RWPE1 (cell line): ENCODE results near the gene ATAD3A.

Source experiments
- CTCF ChIA-PET: fragments of 350-600 bp; sonication (Branson Sonifier 250); formaldehyde crosslinking; extraction: SDS; loops from one replicate; lab custom pipeline; 2021; lab: Yijun Ruan, JAX
- POLR2A ChIA-PET: fragments of 400-600 bp; formaldehyde crosslinking; extraction: SDS; loops from one replicate; lab custom pipeline; 2020; ENCODE audit warnings: antibody characterized with exemption; ENCODE audit not compliant: low non-redundant PET; lab: Yijun Ruan, JAX
- DNase-seq: peaks from one replicate; pipeline ENCODE4 v3.0.0; 2012; ENCODE audit warnings: low spot score
- H3K27ac ChIP-seq: fragments of 450-650 bp; 2 replicates; pipeline ENCODE4 v1.5.1; 2017
- TF ChIP-seq, protein P1 (sequence below): fragments of 450-650 bp; conservative IDR thresholded peaks from 2 replicates; pipeline ENCODE4 v1.5.1; 2017; ENCODE audit warnings: low read depth, mild to moderate bottlenecking

Gene ATAD3A

DNA sequence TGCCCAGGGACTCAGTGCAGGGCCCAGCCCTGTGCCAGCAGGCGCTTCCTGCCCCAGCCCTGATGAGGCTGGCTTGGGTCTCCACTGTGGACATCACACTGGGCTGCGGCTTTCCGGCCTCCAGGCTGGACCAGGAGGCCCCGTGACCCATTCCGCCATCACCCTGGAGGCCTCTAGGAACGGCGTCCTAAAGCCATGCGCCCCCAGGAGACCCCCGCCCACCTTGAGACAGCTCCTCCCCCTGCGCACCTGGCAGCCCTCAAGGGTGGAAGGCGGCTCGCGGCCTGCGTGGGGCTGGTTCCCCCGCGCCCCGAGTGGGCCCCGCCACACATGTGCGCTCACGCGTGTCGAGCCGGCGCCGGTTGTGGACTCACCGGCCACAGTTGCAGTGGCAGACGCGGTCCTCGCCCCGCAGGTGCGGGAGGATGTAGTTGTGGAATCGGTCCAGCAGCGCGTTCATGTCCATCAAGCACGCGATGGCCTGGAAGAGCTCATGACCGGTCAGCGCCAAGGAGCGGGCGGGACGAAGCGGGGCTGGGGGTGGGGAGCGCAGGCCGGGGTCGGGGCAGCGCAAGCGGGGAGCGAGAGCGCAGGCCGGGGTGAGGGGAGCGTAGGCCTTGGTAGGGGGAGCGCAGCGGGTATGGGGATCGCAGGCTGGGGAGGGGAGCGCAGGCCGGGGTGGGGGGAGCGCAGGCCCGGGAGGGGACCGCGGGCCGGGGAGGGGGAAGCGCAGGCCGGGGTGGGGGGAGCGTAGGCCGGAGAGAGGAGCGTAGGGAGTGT, 27.5 kb downstream of the ATAD3A start:
- no peak overlapping the region; the same call in 1 of the 2 replicates for H3K27ac ChIP-seq
- POLR2A ChIA-PET, result no interaction called here

DNA sequence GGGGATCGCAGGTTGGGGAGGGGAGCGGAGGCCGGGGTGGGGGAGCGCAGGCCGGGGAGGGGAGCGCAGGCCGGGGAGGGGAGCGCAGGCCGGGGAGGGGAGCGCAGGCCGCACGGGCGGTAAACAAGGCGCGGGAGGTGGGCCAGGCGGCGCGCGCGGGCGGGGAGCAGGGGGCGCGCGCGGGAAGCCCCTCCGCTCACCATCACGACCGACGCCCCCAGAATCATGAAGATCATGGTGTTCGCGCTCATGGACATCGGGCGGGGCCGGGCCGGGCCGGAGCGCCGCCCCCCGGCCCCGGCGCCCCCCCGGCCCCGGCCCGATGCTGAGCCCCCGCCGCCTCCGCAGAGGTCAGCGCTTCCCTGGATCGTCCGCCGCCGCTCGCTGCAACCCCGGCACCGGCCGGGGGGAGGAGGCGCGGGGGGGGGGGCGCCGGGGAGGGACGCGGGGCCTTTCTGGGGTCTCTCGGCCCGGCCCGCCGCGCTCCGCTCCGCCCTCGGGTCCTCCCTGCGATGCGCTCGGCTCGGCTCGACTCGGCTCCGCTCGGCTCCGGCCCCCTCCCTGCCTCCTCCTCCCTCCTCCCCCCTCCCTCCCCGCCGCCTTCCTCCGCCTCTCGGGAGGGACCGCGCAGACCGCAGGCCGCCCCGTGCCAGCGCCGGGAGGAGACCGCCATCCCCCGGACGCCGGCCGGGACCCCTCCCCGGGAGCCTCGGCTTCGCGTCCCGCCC, 28.3 kb downstream of the ATAD3A start, which contains the start of gene TMEM240:
Gene TMEM240, minus strand, starts transcription at position 535 of the 728 bp plus-strand sequence. Its CDS starts 278 bp downstream, at position 257.
- CTCF ChIA-PET, result no interaction called here
- TF ChIP-seq, protein P1, sequence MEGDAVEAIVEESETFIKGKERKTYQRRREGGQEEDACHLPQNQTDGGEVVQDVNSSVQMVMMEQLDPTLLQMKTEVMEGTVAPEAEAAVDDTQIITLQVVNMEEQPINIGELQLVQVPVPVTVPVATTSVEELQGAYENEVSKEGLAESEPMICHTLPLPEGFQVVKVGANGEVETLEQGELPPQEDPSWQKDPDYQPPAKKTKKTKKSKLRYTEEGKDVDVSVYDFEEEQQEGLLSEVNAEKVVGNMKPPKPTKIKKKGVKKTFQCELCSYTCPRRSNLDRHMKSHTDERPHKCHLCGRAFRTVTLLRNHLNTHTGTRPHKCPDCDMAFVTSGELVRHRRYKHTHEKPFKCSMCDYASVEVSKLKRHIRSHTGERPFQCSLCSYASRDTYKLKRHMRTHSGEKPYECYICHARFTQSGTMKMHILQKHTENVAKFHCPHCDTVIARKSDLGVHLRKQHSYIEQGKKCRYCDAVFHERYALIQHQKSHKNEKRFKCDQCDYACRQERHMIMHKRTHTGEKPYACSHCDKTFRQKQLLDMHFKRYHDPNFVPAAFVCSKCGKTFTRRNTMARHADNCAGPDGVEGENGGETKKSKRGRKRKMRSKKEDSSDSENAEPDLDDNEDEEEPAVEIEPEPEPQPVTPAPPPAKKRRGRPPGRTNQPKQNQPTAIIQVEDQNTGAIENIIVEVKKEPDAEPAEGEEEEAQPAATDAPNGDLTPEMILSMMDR, result no peak
- DNase-seq, result no peak
- H3K27ac ChIP-seq, result peak within 1 kb of the TSS; percentile 38
- POLR2A ChIA-PET, result no interaction called here

More for the DNA sequence above, 27.5 kb downstream of the ATAD3A start:
- DNase-seq, result no peak
- TF ChIP-seq, protein P1, result no peak
- CTCF ChIA-PET, result no interaction called here

DNA sequence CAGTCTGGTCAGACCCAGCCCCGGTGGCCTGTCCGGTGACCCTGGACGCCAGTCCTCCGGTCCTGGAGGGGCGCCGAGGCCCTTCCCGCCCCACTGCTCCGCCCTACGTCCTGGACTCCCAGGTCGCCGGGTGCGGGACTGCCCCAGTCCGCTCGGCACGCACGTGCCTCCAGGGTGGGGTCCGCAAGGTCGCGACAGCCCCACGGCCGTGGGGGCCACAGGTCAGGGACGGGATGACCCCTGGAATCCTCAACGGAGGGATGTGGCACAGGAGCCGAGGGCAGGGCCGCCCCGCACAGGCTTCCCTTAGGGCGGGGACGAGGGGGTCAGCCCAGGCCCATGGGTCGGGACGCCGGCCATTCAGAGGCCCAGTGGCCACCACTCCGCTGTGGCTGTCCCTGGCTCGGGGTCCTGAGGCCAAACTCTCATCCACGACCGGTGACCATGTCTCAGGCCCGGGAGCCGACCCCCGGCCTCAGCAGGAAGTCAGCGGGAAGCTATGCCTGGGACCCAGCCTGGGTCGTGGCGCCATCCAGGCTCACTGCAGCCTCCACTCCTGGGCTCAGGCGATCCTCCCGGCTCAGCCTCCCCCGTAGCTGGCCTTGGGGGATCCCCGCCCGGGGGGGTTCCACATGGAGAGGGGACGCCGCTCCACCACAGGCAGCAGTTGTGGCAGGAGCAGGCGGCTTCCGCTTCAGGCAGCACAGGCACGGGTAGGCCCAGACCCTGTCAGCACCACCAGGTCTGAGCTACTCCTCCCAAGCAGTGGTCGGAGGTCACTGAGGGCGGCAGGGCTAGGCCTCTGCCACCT, 29.1 kb downstream of the ATAD3A start:
- TF ChIP-seq, protein P1, result no peak
- DNase-seq, result no peak
- ChIA-PET POLR2A (no interaction called here), CTCF (interaction anchor here (1.7 kb wide), 1 partner anchor 36 kb away, joined by 6 read pairs; no protein-coding TSS in a partner anchor)
- peak overlapping the region; percentile 38 for H3K27ac ChIP-seq

DNA sequence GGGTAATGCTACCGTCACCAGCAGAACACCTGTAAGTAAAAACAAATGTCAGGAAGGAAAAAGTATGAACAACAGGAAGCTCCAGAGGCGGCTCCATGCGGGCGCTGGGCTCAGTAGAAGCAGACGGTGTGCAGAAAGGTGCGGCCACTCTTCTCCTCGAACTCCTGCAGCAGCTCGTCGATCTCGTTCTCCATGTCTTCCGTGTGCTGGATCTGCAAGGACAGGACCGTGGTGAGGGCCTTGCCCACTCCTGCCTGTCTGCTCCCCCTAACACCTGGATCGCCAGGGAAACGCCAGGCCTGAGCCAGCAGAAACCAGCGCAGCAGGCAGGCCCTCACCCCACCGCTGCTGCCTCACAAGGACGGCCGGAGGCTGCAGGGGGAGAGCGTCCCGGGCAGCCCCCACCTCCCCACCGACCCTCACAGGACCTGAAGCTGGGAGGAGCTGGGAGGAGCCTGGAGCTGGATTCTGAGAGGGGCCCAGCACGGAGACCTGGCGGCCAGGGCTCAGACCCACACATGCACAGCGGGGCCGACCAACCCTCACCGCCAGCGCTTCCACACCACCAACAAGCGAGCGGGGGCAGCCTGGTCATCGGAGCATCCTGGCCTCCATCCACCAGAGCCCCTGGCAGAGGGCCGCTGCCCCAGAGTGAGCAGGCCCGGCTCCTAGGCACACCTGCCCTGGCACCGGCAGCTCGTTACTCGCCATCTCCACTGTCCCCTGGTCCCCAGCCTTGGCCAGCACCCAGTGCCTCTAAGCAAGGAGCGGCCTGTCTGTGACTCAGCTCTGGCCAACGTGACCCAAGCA, 30.2 kb downstream of the ATAD3A start:
- H3K27ac ChIP-seq, result peak overlapping the region; percentile 38
- TF ChIP-seq, protein P1, result no peak
- ChIA-PET CTCF (interaction anchor here (0.7 to 1.7 kb wide), 2 partner anchors 37 to 171 kb away, joined by 3 to 6 read pairs; no protein-coding TSS in a partner anchor), POLR2A (no interaction called here)
- no peak for DNase-seq

DNA sequence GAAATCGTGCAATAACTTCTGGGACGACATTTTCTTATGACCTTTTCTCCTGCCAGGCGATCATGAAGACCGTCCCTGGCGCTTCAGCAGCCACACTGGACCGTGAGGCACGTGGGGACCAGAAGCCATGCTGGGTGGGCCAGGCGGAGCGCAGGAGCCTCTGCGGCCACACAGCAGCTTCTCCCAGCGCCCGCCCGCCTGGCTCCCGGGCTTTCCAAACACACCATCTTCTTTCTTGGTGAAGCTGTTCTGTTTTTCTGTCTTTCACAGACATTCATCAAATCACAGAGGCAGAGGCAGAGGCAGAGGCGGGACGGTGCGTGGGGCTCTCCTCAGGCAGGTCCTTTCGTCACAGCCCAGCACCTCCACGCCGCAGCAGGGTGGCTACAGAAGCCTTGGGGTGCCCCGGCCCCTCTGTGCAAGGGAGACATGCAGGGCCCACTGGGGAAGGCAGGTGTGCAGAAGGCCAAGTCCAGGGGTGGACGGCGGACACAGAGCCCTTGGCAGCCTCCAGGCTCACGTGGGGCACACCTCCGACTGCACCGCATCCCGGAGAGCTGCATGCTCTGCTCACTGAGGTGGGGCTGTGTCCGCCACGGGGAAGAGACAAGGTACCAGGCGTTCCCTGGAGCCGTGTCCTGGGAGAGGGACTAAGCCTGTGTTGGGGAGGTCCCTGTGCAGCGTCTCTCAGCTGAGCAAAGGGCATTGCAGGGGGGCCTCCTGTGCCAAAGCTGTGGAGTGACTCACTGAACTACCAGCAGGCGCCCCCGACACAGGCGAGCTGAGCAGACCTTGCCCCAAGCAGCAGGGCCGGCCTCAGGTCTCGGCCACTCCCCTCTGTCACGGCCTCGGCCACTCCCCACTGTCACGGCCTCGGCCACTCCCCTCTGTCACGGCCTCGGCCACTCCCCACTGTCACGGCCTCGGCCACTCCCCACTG, 31.1 kb downstream of the ATAD3A start:
- TF ChIP-seq, protein P1, result no peak
- DNase-seq, result no peak
- ChIA-PET POLR2A (no interaction called here), CTCF (interaction anchor here (0.7 to 1.7 kb wide), 2 partner anchors 38 to 172 kb away, joined by 3 to 6 read pairs; no protein-coding TSS in a partner anchor)
- H3K27ac ChIP-seq, result peak overlapping the region; percentile 38
